ENCODE measurements around the gene MYRFL. TPM values are rescaled to one million over a fixed set of nuclear protein-coding genes. Genes with fewer than 3 reads are reported as not detected.
A peak's percentile ranks its signal among the peaks of the same experiment; 100 is the strongest.

Gene MYRFL
- total RNA-seq, 1 donor from 2014 or later = 0.26 TPM

DNA sequence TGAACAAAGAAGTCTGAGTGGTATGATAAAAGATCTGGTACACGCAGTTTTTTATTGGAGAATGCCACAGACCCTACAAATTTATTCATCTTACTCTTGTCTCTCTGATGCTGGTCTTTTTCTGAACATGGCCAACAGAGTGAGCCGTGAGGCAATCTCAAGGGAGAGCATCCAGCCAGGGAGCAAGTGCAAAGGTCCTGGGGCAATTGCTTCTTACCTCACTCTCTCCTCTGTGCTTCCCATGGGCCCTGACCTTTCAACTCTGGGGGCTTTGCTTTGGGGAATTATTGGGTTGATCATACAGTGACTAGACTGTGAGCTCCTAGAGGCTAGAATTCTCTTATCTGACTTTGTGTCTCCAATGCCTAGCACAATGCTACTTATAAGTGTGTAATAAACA is 171.7 kb downstream of the MYRFL start:
- FAIRE-seq = no peak
- no peaks in the 10 kb centered on the region for H3K36me3 ChIP-seq (ENCODE audit: control insufficient read depth, insufficient read depth, low read length)
- H3K27me3 ChIP-seq (ENCODE audit: control insufficient read depth, insufficient read depth, low read length) = no peaks in the 10 kb centered on the region
- no peak overlapping the region for H3K4me3 ChIP-seq (ENCODE audit: low read depth, low read length)
- no peak for DNase-seq (ENCODE audit: low read depth)
- TF ChIP-seq, protein P1, sequence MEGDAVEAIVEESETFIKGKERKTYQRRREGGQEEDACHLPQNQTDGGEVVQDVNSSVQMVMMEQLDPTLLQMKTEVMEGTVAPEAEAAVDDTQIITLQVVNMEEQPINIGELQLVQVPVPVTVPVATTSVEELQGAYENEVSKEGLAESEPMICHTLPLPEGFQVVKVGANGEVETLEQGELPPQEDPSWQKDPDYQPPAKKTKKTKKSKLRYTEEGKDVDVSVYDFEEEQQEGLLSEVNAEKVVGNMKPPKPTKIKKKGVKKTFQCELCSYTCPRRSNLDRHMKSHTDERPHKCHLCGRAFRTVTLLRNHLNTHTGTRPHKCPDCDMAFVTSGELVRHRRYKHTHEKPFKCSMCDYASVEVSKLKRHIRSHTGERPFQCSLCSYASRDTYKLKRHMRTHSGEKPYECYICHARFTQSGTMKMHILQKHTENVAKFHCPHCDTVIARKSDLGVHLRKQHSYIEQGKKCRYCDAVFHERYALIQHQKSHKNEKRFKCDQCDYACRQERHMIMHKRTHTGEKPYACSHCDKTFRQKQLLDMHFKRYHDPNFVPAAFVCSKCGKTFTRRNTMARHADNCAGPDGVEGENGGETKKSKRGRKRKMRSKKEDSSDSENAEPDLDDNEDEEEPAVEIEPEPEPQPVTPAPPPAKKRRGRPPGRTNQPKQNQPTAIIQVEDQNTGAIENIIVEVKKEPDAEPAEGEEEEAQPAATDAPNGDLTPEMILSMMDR (IDR thresholded peaks at IDR 0.05; ENCODE audit: insufficient read depth, low read length, severe bottlenecking) = no peak

DNA sequence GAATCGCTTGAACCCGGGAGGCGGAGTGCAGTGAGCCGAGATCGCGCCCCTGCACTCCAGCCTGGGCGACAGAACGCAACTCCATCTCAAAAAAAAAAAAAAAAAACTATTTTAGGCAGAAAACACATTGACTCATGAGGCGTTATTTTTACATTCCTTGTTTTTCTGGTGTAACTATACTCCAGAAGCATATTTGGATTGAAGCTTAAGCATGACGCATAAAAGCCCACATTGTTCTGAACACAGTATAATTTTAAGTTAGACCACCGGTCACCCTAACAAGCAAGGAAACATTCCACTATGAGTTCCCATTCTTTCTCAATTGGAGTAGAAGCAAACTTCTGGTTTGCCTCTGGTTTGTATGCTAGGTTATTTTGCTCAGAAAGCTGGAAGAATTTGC is 173.0 kb downstream of the MYRFL start:
- H3K4me3 ChIP-seq (ENCODE audit: low read depth, low read length) = no peak overlapping the region
- no peaks in the 10 kb centered on the region for H3K27me3 ChIP-seq (ENCODE audit: control insufficient read depth, insufficient read depth, low read length)
- FAIRE-seq = no peak
- no peak for DNase-seq (ENCODE audit: low read depth)
- H3K36me3 ChIP-seq (ENCODE audit: control insufficient read depth, insufficient read depth, low read length) = no peaks in the 10 kb centered on the region
- TF ChIP-seq, protein P1 (IDR thresholded peaks at IDR 0.05; ENCODE audit: insufficient read depth, low read length, severe bottlenecking) = no peak

DNA sequence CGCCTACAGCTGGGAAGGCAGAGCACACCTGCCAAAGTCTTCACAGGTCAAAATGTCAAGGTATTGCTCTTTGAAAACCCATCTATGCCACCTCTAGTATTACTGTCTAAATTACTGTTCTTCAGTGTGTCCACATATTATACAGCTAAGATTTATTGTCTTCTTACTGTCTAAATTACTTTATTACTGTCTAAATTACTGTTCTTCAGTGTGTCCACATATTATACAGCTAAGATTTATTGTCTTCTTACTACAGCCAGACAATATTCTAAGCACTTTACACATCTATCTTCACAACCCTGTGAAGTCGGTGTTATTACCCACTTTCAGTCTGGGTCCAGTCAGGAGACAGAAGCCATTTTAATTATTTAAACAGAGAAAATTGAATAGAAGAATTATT is 173.9 kb downstream of the MYRFL start:
- TF ChIP-seq, protein P1 (IDR thresholded peaks at IDR 0.05; ENCODE audit: insufficient read depth, low read length, severe bottlenecking) = no peak
- DNase-seq (ENCODE audit: low read depth) (no peak), FAIRE-seq (peak; percentile 58)
- Histone ChIP-seq H3K36me3 (ENCODE audit: control insufficient read depth, insufficient read depth, low read length) (no peaks in the 10 kb centered on the region), H3K27me3 (ENCODE audit: control insufficient read depth, insufficient read depth, low read length) (no peaks in the 10 kb centered on the region), H3K4me3 (ENCODE audit: low read depth, low read length) (no peak overlapping the region)

DNA sequence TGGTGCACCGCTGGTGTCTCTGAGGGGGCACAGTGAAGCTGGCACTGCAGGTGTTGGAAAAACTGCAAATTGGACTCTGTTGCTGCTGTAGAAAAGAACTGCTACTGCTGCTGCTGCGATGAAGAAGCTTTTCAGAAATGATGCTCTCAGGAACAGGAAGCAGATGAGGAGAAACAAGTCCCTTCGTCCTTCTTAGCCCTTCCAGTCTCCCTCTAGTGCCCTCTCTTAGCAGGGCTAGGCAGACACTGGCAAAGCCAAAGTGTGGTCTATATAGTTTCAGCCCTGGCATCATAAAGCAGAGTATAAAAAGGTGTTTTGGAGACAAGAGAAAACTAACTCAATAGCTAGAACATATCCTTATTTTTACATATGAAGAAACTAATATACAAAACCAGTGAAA is 174.5 kb downstream of the MYRFL start:
- Histone ChIP-seq H3K36me3 (ENCODE audit: control insufficient read depth, insufficient read depth, low read length) (no peaks in the 10 kb centered on the region), H3K27me3 (ENCODE audit: control insufficient read depth, insufficient read depth, low read length) (no peaks in the 10 kb centered on the region), H3K4me3 (ENCODE audit: low read depth, low read length) (no peak overlapping the region)
- DNase-seq (ENCODE audit: low read depth) (no peak), FAIRE-seq (no peak)
- TF ChIP-seq, protein P1 (IDR thresholded peaks at IDR 0.05; ENCODE audit: insufficient read depth, low read length, severe bottlenecking) = no peak

DNA sequence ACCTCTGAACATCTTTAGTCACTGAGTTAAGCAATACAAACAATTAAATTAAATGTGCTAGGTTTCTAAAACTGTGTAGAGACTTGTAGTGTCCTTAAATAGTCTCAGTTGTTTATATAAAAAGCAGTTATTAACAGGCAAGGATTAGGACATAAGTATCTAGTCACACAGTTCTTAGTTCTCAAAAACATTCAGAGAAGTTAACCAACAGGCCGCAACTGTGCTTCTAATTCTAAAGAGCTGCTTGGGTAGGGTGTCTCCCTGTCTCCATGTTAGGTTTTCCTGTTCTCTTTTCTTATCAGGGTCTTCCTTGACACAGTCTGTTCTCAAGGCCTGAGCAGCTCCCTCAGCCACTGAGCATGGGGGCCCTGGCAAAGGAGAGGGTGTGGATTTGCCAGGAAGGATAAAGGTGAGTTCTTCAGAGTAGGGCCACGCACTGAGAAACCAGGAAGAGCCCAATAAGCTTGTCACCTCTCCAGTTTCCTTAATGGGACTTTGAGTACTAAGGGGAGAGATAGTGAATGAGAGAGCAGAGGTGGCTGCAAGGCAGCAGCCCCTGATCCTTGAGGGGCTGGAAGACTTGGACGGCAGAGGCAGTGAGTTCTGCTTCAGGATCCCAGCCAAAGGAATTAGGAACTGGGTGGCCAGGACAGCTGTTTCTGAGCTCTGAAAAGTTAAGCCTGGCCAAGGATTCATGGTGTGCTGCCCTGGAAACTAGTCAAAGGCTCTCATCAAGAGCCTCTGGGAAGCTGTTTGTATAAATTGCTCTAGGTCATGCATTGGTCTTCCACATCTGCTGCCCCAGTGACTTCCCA is 177.3 kb downstream of the MYRFL start:
- no peak overlapping the region for H3K4me3 ChIP-seq (ENCODE audit: low read depth, low read length)
- no peak for FAIRE-seq
- TF ChIP-seq, protein P1 (IDR thresholded peaks at IDR 0.05; ENCODE audit: insufficient read depth, low read length, severe bottlenecking) = no peak
- DNase-seq (ENCODE audit: low read depth) = no peak
- H3K36me3 ChIP-seq (ENCODE audit: control insufficient read depth, insufficient read depth, low read length) = no peaks in the 10 kb centered on the region
- no peaks in the 10 kb centered on the region for H3K27me3 ChIP-seq (ENCODE audit: control insufficient read depth, insufficient read depth, low read length)

DNA sequence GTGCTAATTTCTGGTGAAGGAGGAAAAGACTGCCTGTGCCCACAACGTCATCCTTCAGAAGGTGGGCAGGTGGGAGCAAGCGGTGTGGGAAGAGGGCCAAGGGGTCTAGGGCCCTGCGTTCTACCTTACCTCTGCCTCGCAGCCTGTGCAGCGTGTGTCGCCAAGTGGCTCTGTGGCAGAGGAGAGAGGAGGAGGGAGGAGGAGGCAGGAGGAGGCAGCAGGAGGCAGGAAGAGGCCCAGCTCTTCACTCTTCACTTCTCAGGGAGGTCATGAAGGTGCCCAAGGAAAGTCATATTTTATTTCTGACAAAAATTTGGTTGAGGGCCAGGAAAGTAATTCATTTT is 177.9 kb downstream of the MYRFL start:
- TF ChIP-seq, protein P1 (IDR thresholded peaks at IDR 0.05; ENCODE audit: insufficient read depth, low read length, severe bottlenecking) = no peak
- FAIRE-seq (no peak), DNase-seq (ENCODE audit: low read depth) (no peak)
- no peaks in the 10 kb centered on the region for H3K36me3 ChIP-seq (ENCODE audit: control insufficient read depth, insufficient read depth, low read length)
- no peaks in the 10 kb centered on the region for H3K27me3 ChIP-seq (ENCODE audit: control insufficient read depth, insufficient read depth, low read length)
- H3K4me3 ChIP-seq (ENCODE audit: low read depth, low read length) = no peak overlapping the region
